Cardiac muscle cell (in vitro differentiated cells and primary cell): ENCODE results near the gene MUC21. TPM values are rescaled to one million over a fixed set of nuclear protein-coding genes. Genes with fewer than 3 reads are reported as not detected.

Experiments
- DNase-seq, 2 donors: peaks; one replicate each; pipeline versions ENCODE4 v3.0.0 to v3.0.0-alpha.2; 2010 to 2017; ENCODE audit warnings: low read depth in 1 of 2, low spot score in 1 of 2
- H3K27ac ChIP-seq: fragments of 200-600 bp; sonication (generic); 2 replicates; pipeline ENCODE4 v1.5.1; 2016
- H3K27me3 ChIP-seq: fragments of 200-600 bp; sonication (generic); 2 replicates; pipeline ENCODE4 v1.6.0; 2016; ENCODE audit warnings: control low read depth
- H3K36me3 ChIP-seq: fragments of 200-600 bp; sonication (generic); 2 replicates; pipeline ENCODE4 v1.5.1; 2016; ENCODE audit warnings: control low read depth
- H3K4me1 ChIP-seq: fragments of 200-600 bp; sonication (generic); 2 replicates; pipeline ENCODE4 v1.8.1; 2017; ENCODE audit warnings: low read depth, mild to moderate bottlenecking, mixed run types
- H3K4me3 ChIP-seq: fragments of 200-600 bp; sonication (generic); 2 replicates; pipeline ENCODE4 v1.5.1; 2016; ENCODE audit warnings: mild to moderate bottlenecking
- H3K9me3 ChIP-seq: fragments of 200-600 bp; sonication (generic); 2 replicates; pipeline ENCODE4 v1.5.1; 2017; ENCODE audit warnings: low read depth, mild to moderate bottlenecking, control low read depth
- CTCF ChIP-seq: IDR thresholded peaks from 2 replicates; pipeline ENCODE4 v1.5.1; 2012; ENCODE audit warnings: low read depth, mild to moderate bottlenecking, low read length
- polyA plus RNA-seq: library from polyadenylated mRNA; unstranded; fragments of >200 nt; fragmentation: Nextera tagmentation; extraction: Ambion mirVana; gene quantifications from 2 replicates; pipeline ENCODE4 v1.2.1, GENCODE V29; 2016
- total RNA-seq: library from RNA; depleted of rRNA; stranded (reverse); fragments of >200 nt; gene quantifications from 2 replicates; pipeline ENCODE4 v1.2.3, GENCODE V29; 2016

MUC21 gene
- not detected in 2 replicates for total RNA-seq
- not detected in 2 replicates for polyA plus RNA-seq

- H3K27ac ChIP-seq: peak within 1 kb of the TSS; percentile 65
- no peak for TF ChIP-seq CTCF
- H3K4me1 ChIP-seq: peaks cover 14% of the 10 kb centered on the region
- H3K4me3 ChIP-seq: no peak within 1 kb of the TSS
- no peaks in the 10 kb centered on the region for H3K27me3 ChIP-seq
- no peaks in the 10 kb centered on the region for H3K9me3 ChIP-seq
- no peak for DNase-seq
- H3K36me3 ChIP-seq: no peaks in the 10 kb centered on the region
Measured at GRCh38 chr6:30983439-30983838, at the start of gene MUC21. Gene MUC21 (plus strand): TSS chr6:30983718. CDS start chr6:30983959, 241 bp downstream.

- TF ChIP-seq CTCF: no peak
- peak in 1 of 2 donors; percentile 52 for DNase-seq
- H3K27ac ChIP-seq: no peak overlapping the region
- no peaks in the 10 kb centered on the region for H3K4me1 ChIP-seq
- H3K36me3 ChIP-seq: no peaks in the 10 kb centered on the region
- H3K9me3 ChIP-seq: no peaks in the 10 kb centered on the region
- no peaks in the 10 kb centered on the region for H3K27me3 ChIP-seq
- no peak overlapping the region for H3K4me3 ChIP-seq
Measured at GRCh38 chr6:30935018-30935417, 48.5 kb upstream of the MUC21 start.

- Histone ChIP-seq H3K36me3 (no peaks in the 10 kb centered on the region), H3K4me1 (no peaks in the 10 kb centered on the region), H3K4me3 (no peak overlapping the region), H3K27me3 (no peaks in the 10 kb centered on the region), H3K9me3 (no peaks in the 10 kb centered on the region), H3K27ac (no peak overlapping the region)
- no peak for DNase-seq
- no peak for TF ChIP-seq CTCF
Measured at GRCh38 chr6:30937265-30937664, 46.3 kb upstream of the MUC21 start.

GRCh38 chr6:30938730-30939129 is 44.8 kb upstream of the MUC21 start:
- H3K9me3 ChIP-seq: no peaks in the 10 kb centered on the region
- H3K36me3 ChIP-seq: no peaks in the 10 kb centered on the region
- no peak for TF ChIP-seq CTCF
- no peaks in the 10 kb centered on the region for H3K4me1 ChIP-seq
- H3K27me3 ChIP-seq: no peaks in the 10 kb centered on the region
- no peak overlapping the region for H3K27ac ChIP-seq
- no peak for DNase-seq
- no peak overlapping the region for H3K4me3 ChIP-seq

- Histone ChIP-seq H3K27me3 (no peaks in the 10 kb centered on the region), H3K9me3 (no peaks in the 10 kb centered on the region), H3K4me1 (no peaks in the 10 kb centered on the region), H3K36me3 (no peaks in the 10 kb centered on the region), H3K4me3 (no peak overlapping the region), H3K27ac (no peak overlapping the region)
- TF ChIP-seq CTCF: no peak
- no peak for DNase-seq
Measured at GRCh38 chr6:30939473-30939872, 44.0 kb upstream of the MUC21 start.
